Measurements from ENCODE around the gene CNDP1.

The CNDP1 gene

GRCh38 chr18:74546751-74547530, 12.6 kb downstream of the CNDP1 start:
- TF ChIP-seq, protein P1, sequence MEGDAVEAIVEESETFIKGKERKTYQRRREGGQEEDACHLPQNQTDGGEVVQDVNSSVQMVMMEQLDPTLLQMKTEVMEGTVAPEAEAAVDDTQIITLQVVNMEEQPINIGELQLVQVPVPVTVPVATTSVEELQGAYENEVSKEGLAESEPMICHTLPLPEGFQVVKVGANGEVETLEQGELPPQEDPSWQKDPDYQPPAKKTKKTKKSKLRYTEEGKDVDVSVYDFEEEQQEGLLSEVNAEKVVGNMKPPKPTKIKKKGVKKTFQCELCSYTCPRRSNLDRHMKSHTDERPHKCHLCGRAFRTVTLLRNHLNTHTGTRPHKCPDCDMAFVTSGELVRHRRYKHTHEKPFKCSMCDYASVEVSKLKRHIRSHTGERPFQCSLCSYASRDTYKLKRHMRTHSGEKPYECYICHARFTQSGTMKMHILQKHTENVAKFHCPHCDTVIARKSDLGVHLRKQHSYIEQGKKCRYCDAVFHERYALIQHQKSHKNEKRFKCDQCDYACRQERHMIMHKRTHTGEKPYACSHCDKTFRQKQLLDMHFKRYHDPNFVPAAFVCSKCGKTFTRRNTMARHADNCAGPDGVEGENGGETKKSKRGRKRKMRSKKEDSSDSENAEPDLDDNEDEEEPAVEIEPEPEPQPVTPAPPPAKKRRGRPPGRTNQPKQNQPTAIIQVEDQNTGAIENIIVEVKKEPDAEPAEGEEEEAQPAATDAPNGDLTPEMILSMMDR (IDR thresholded peaks at IDR 0.05; ENCODE audit: insufficient read depth, missing control alignments) = no peak
- no peak for DNase-seq (ENCODE audit: insufficient read length, low spot score)
- no peak for FAIRE-seq

DNA sequence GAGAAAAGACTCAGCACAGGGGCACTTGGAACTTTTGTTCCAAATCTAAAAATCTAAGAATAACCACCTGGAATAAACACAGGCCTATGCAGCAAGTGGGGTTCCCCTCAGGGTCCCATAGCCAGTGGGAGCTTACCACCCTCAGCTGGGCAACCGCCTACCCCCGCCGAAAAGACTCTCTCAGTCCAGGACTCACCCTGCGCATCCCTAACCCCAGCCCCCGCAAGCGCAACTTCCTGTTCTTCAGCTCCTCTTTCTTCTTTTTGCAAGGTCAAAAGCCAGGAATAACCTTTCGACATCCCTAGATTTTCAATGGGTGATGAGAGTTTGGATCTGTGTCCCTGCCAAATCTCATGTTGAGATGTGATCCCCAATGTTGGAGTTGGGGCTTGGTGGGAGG, 13.6 kb downstream of the CNDP1 start:
- FAIRE-seq (no peak), DNase-seq (ENCODE audit: insufficient read length, low spot score) (no peak)
- TF ChIP-seq, protein P1 (IDR thresholded peaks at IDR 0.05; ENCODE audit: insufficient read depth, missing control alignments) = no peak

DNA sequence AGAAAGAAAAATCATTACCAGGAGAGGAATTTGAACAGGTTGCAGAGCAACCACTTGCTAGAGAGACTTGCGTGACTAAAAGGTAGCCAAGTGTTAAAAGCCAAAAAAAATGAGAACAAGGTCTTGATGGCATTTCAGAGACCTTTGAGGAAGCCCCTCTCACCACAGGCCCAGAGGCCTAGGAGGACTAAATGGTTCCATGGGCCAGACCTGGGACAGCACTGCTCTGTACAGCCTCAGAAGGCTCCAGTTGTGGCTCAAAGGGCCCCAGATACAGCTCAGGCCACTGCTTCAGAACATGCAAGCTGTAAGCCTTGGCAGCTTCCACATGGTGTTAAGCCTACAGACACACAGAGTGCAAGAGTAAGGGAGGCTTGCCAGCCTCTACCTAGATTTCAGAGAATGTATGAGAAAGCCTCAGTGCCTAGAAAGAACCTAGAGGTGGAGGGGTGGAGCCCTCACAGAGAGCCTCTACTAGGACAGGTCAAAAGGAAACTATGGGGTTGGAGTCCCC, 15.3 kb downstream of the CNDP1 start:
- FAIRE-seq (no peak), DNase-seq (ENCODE audit: insufficient read length, low spot score) (no peak)
- TF ChIP-seq, protein P1 (IDR thresholded peaks at IDR 0.05; ENCODE audit: insufficient read depth, missing control alignments) = no peak

- FAIRE-seq (peak; percentile 6), DNase-seq (ENCODE audit: insufficient read length, low spot score) (no peak)
- TF ChIP-seq, protein P1 (IDR thresholded peaks at IDR 0.05; ENCODE audit: insufficient read depth, missing control alignments) = no peak
These were observed 16.6 kb downstream of the CNDP1 start for GRCh38 chr18:74550886-74551285.

GRCh38 chr18:74551452-74551851, 17.2 kb downstream of the CNDP1 start:
- DNase-seq (ENCODE audit: insufficient read length, low spot score) (no peak), FAIRE-seq (no peak)
- TF ChIP-seq, protein P1 (IDR thresholded peaks at IDR 0.05; ENCODE audit: insufficient read depth, missing control alignments) = no peak

- DNase-seq (ENCODE audit: insufficient read length, low spot score) (peak; percentile 99), FAIRE-seq (peak; percentile 100)
- TF ChIP-seq, protein P1 (IDR thresholded peaks at IDR 0.05; ENCODE audit: insufficient read depth, missing control alignments) = peak; percentile 79
These were observed 17.7 kb downstream of the CNDP1 start for GRCh38 chr18:74551936-74552555.

- FAIRE-seq (no peak), DNase-seq (ENCODE audit: insufficient read length, low spot score) (no peak)
- TF ChIP-seq, protein P1 (IDR thresholded peaks at IDR 0.05; ENCODE audit: insufficient read depth, missing control alignments) = no peak
These were observed 21.8 kb downstream of the CNDP1 start for GRCh38 chr18:74556126-74556525.

All from D721Med (cell line).